Measurements from ENCODE around the gene CCDC157. TPM values are rescaled to one million over a fixed set of nuclear protein-coding genes. Genes with fewer than 3 reads are reported as not detected.

CCDC157 gene
- total RNA-seq, 1 donor from 2014 or later, result 4.7 TPM

GRCh38 chr22:30340911-30341685 is 15.7 kb upstream of the CCDC157 start:
- H3K36me3 Mint-ChIP-seq, result peaks cover 61% of the 10 kb centered on the region
- DNase-seq (ENCODE audit: low spot score in 2 of 2, unreplicated experiment in 2 of 2), result no peak
- no peaks in the 10 kb centered on the region for H3K4me1 Mint-ChIP-seq
- no peak for TF ChIP-seq CTCF (IDR thresholded peaks at IDR 0.05; ENCODE audit: unreplicated experiment)
- no peaks in the 10 kb centered on the region for H3K27me3 Mint-ChIP-seq (ENCODE audit: low read depth)
- H3K27ac Mint-ChIP-seq, result no peak overlapping the region
- no peaks in the 10 kb centered on the region for H3K9me3 Mint-ChIP-seq
- no peak overlapping the region for H3K4me3 Mint-ChIP-seq

- H3K27ac Mint-ChIP-seq, result no peak overlapping the region
- no peak for TF ChIP-seq CTCF (IDR thresholded peaks at IDR 0.05; ENCODE audit: unreplicated experiment)
- H3K9me3 Mint-ChIP-seq, result no peaks in the 10 kb centered on the region
- no peaks in the 10 kb centered on the region for H3K4me1 Mint-ChIP-seq
- no peaks in the 10 kb centered on the region for H3K27me3 Mint-ChIP-seq (ENCODE audit: low read depth)
- no peak for DNase-seq (ENCODE audit: low spot score in 2 of 2, unreplicated experiment in 2 of 2)
- H3K36me3 Mint-ChIP-seq, result peaks cover 44% of the 10 kb centered on the region
- H3K4me3 Mint-ChIP-seq, result no peak overlapping the region
These were observed 12.2 kb upstream of the CCDC157 start for GRCh38 chr22:30344447-30345200.

- TF ChIP-seq CTCF (IDR thresholded peaks at IDR 0.05; ENCODE audit: unreplicated experiment), result no peak
- H3K9me3 Mint-ChIP-seq, result no peaks in the 10 kb centered on the region
- H3K36me3 Mint-ChIP-seq, result peaks cover 41% of the 10 kb centered on the region
- H3K4me3 Mint-ChIP-seq, result no peak overlapping the region
- no peak overlapping the region for H3K27ac Mint-ChIP-seq
- no peaks in the 10 kb centered on the region for H3K27me3 Mint-ChIP-seq (ENCODE audit: low read depth)
- DNase-seq (ENCODE audit: low spot score in 2 of 2, unreplicated experiment in 2 of 2), result no peak
- H3K4me1 Mint-ChIP-seq, result no peaks in the 10 kb centered on the region
These were observed 9.4 kb upstream of the CCDC157 start for GRCh38 chr22:30347255-30347892.

GRCh38 chr22:30348404-30348803 is 8.4 kb upstream of the CCDC157 start:
- no peak overlapping the region for H3K27ac Mint-ChIP-seq
- DNase-seq (ENCODE audit: low spot score in 2 of 2, unreplicated experiment in 2 of 2), result no peak
- H3K4me1 Mint-ChIP-seq, result no peaks in the 10 kb centered on the region
- no peaks in the 10 kb centered on the region for H3K9me3 Mint-ChIP-seq
- H3K27me3 Mint-ChIP-seq (ENCODE audit: low read depth), result no peaks in the 10 kb centered on the region
- peaks cover 37% of the 10 kb centered on the region for H3K36me3 Mint-ChIP-seq
- TF ChIP-seq CTCF (IDR thresholded peaks at IDR 0.05; ENCODE audit: unreplicated experiment), result no peak
- no peak overlapping the region for H3K4me3 Mint-ChIP-seq

GRCh38 chr22:30348809-30349208 is 8.0 kb upstream of the CCDC157 start:
- Mint-ChIP-seq H3K9me3 (no peaks in the 10 kb centered on the region), H3K27ac (no peak overlapping the region), H3K4me3 (no peak overlapping the region), H3K36me3 (peaks cover 36% of the 10 kb centered on the region), H3K27me3 (ENCODE audit: low read depth) (no peaks in the 10 kb centered on the region), H3K4me1 (no peaks in the 10 kb centered on the region)
- DNase-seq (ENCODE audit: low spot score in 2 of 2, unreplicated experiment in 2 of 2), result no peak
- TF ChIP-seq CTCF (IDR thresholded peaks at IDR 0.05; ENCODE audit: unreplicated experiment), result no peak
